ENCODE data around the gene ONECUT2. TPM values are rescaled to one million over a fixed set of nuclear protein-coding genes. Genes with fewer than 3 reads are reported as not detected.
A peak's percentile ranks its signal among the peaks of the same experiment; 100 is the strongest.

ONECUT2 gene
- total RNA-seq, 1 experiment from 2014 or later = 0.48 TPM

- Histone ChIP-seq H2AK5ac (ENCODE audit: insufficient read length, low read length) (no peak overlapping the region), H4K5ac (ENCODE audit: insufficient read length, low read depth, low read length) (no peak overlapping the region), H2AFZ (ENCODE audit: low read length) (no peak overlapping the region), H3K79me1 (ENCODE audit: insufficient read depth, low read depth, low read length, poor library complexity, severe bottlenecking) (no peaks in the 10 kb centered on the region), H3K4me1 (ENCODE audit: insufficient read depth, low read length) (no peaks in the 10 kb centered on the region), H2BK12ac (ENCODE audit: insufficient read length, low read depth, low read length) (no peak overlapping the region), H3K9me3 (ENCODE audit: control insufficient read depth, low read depth, low read length) (no peaks in the 10 kb centered on the region), H3K9ac (ENCODE audit: extremely low read depth, insufficient read length, low read length) (no peak overlapping the region), H4K91ac (ENCODE audit: insufficient read length, low read depth, low read length) (no peak overlapping the region), H3K23me2 (ENCODE audit: insufficient read length, low read depth, low read length, poor library complexity, severe bottlenecking) (peaks cover 27% of the 10 kb centered on the region), H3T11ph (ENCODE audit: low read length) (no peak overlapping the region), H2BK120ac (ENCODE audit: low read depth, low read length, poor library complexity, severe bottlenecking) (no peak overlapping the region), H3K18ac (ENCODE audit: insufficient read length, low read depth, low read length) (no peak overlapping the region), H3K27me3 (ENCODE audit: insufficient read depth, low read length) (peaks cover 83% of the 10 kb centered on the region), H4K8ac (replicated peaks; ENCODE audit: insufficient read length, low read depth, low read length) (no peak overlapping the region), H4K20me1 (ENCODE audit: control insufficient read depth, insufficient read depth, insufficient read length) (no peaks in the 10 kb centered on the region), H2BK15ac (ENCODE audit: low read depth, low read length) (no peak overlapping the region), H3K27ac (ENCODE audit: insufficient read length, low read depth, low read length) (no peak overlapping the region), H3K79me2 (ENCODE audit: insufficient read depth, low read length) (no peaks in the 10 kb centered on the region), H2BK5ac (ENCODE audit: insufficient read length, low read length) (no peak overlapping the region), H2BK20ac (ENCODE audit: low read depth, low read length, poor library complexity, severe bottlenecking) (no peak overlapping the region), H3K4me2 (ENCODE audit: insufficient read depth, insufficient read length, low read length) (peak overlapping the region; percentile 70), H3K14ac (ENCODE audit: insufficient read depth, low read length) (no peak overlapping the region), H3K56ac (ENCODE audit: insufficient read length, low read depth, low read length) (no peak overlapping the region), H3K23ac (ENCODE audit: insufficient read length, low read depth, low read length) (no peak overlapping the region), H3K4ac (ENCODE audit: low read depth, low read length) (no peak overlapping the region)
- H3K4me1 Mint-ChIP-seq = peaks cover 64 to 70% of the 10 kb centered on the region in 2 experiments
- no CpG with 5 or more reads among the region's 16 CpGs for WGBS (ENCODE audit: extremely low coverage, insufficient read length, low lambda C conversion rate)
- no peak overlapping the region for H3K27ac Mint-ChIP-seq
- DNase-seq = peak; percentile 61
- H3K36me3 Mint-ChIP-seq (ENCODE audit: insufficient read depth in 1 of 3, low read depth in 3 of 3) = no peaks in the 10 kb centered on the region
- H3K27me3 Mint-ChIP-seq (ENCODE audit: low read depth) = peaks cover 97% of the 10 kb centered on the region
- TF ChIP-seq CTCF (conservative IDR thresholded peaks at IDR 0.05) = no peak
- H3K9me3 Mint-ChIP-seq = peaks cover 4 to 12% of the 10 kb centered on the region in 2 experiments; a peak in 3 of 5 replicates
- peak overlapping the region; percentile 67 to 82 for H3K4me3 Mint-ChIP-seq
These were observed 2.2 kb downstream of the ONECUT2 start for GRCh38 chr18:57437402-57437765.

Measured in H9 (cell line).